DMS153 treated with DMSO at 0.1 percent for 48 hours (cell line): ENCODE data around the gene TTC29.

Source experiments
- DNase-seq: peaks from one replicate; lab custom pipeline; 2025; ENCODE audit not compliant: unreplicated experiment; lab: John Stamatoyannopoulos, UW

Gene TTC29, protein sequence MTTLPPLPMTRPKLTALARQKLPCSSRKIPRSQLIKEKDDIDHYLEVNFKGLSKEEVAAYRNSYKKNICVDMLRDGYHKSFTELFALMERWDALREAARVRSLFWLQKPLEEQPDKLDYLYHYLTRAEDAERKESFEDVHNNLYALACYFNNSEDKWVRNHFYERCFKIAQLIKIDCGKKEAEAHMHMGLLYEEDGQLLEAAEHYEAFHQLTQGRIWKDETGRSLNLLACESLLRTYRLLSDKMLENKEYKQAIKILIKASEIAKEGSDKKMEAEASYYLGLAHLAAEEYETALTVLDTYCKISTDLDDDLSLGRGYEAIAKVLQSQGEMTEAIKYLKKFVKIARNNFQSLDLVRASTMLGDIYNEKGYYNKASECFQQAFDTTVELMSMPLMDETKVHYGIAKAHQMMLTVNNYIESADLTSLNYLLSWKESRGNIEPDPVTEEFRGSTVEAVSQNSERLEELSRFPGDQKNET

DNA sequence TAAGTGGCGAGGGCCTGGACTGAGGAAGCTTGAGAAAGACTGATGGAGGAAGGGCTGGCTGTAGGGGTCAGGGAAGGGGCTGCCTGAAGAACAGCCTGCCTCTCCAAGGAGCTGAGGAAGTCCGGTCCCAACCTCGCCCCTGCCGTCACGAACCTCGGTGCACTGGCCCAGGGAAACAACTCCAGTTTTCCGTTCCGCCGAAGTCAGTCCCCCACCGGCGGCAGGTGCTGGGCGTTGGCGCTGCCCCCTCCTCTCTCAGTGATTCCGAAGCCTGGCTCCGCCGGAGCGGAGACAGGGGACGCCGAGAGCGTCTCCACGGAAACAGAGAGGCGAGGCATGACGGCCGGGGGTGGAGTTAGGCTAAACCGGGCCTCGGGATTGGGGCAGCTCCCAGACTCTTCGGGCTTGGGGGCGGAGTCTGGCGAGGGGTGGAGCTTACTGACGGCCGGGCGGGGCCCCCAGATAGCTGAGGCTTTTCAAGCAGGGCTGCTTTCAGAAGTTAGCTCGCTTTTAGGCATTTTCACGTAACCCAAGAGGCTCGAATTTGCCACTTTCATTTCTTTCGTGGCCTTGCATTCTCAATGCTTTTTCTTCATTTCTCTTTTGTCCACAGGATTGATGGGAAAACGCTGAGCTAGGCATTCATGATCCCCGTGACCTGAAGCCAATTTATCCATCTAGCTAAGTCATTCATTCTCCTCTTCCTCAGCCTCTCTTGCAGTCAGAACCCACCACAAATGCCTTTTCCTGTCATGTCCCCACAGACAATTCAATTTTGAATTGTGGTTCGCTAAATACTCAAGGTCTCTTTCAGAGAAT is at the start of gene TTC29:
TSS of gene TTC29 (minus strand) at position 309 of the 819 bp plus-strand sequence. CDS start 5,969 bp downstream, outside the sequence.
- DNase-seq = peak; percentile 61

DNA sequence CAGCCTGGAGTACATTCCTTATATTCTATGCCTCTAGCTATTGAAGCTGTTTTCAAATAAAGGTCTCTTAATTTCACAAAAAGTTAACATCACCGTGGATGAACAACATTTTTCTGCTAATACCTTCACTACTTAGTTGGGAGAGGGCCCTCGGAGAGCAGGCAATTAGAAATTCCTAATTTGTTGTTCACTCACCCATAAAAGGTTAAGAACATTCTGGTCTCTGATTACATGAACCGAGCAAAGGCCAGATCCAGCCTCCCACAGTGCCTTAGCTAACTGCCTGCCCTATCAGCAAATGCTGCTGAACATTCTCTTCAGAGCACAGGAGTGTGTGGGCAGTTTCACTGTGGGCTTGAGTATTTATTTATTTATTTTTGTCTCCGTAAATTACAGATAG is 36.0 kb upstream of the TTC29 start:
- DNase-seq = no peak

DNA sequence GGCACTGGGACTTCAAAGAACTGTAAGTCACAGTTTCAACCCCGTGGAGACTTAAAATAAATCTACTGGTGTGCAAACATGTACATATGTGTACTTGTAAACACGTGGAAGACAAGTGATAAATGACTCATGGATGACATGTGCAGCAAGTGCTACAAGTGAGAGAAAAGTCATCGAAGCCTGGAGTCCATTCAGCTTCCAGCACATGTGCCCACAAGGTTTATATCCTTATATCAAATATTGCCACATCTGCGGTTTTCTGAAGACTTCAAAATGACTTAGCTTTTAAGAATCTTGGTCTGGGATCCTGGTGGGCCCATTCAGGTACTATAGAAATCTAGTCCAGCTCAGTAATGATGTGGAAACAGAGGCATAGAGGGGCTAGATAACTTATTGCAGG is 33.0 kb upstream of the TTC29 start:
- no peak for DNase-seq

DNA sequence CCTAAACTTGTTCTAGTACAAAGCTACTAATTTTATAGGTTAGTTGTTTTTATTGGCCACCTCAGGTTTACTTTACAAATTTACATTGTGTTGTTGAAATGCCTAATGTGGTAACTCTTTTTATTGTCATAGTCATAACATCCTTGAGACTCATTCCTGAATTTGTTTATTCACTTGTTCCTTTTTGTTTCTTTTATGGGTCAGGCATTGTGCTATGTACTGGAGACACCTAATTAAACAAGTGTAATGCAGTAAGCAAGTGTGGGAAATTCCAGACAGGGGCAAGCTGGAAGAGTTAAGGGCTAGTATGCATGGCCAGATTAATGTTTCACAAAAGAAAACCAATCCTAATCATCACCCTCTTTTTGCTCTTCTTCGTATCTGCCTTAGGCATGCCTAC is 30.5 kb upstream of the TTC29 start:
- no peak for DNase-seq

DNA sequence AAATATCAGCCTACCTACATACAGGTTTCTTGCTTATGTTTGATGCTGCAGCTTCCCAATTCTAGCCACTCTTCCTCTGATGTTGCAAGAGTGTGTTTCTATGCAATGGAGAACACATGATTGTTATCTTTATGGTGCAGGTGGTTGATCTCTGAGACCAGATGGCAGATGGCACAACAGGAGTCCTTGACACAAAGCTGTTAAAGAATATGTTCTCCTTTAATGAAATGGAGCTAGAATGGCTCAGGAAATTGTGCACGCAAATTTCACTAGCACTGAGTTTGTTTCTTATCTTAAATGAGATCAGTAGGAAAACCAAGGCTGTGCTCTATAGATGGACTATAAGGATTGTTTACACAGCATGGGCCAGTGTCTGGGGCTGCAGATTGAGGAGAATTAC is 29.9 kb upstream of the TTC29 start:
- no peak for DNase-seq

DNA sequence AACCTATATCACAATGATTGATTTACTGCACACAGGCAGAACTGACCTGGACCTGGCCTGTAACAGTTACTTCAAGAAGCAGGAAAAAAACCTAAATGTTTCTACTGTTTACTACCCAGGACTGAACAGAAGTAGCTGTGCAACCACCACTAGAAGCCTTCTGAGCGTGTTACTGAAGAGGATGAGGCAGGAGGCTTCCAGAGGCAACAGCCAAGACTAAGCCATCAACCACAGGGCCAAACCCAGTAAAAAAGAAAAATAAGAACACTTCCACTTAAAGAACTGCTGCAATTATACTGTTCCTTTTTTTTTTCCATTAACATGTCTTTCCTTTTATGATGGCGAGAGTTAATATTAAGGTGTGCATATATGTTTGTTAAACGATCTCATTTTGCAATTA is 29.4 kb upstream of the TTC29 start:
- no peak for DNase-seq

DNA sequence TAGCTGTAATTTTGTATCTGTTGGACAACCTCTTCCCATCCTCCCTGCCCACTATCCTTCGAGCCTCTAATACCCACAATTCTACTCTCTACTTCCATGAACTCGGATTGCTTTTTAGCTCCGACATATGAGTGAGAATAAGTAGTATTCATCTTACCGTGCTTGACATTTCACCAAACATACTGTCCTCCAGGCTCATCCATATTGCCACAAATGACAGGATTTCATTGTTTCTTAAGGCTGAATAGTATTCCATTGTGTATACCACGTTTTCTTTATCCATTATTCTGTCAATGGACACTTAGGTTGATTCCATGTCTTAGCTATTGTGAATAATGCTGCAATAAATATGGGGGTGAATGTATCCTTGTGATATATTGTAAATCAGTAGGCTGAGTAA is 26.4 kb upstream of the TTC29 start:
- DNase-seq = no peak

DNA sequence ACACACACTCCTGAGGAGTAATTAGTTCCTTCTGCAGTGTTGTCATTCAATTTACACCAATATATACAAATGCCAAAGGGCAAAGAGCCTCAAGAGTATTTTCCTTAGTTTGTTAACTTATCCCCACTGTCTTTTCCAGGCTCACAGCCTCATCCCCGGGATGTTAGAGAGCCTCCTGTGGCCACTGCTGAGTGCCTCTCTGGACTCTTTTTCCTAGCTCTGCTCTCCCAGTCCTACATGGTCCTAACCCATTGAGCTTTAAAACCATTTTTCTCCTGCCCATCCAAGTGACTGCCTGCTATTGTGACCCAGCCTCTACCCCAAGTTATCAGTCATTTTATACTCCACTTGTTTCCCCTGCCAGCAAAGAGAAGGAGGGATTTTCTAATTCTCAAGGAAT is 23.5 kb upstream of the TTC29 start:
- DNase-seq = no peak

DNA sequence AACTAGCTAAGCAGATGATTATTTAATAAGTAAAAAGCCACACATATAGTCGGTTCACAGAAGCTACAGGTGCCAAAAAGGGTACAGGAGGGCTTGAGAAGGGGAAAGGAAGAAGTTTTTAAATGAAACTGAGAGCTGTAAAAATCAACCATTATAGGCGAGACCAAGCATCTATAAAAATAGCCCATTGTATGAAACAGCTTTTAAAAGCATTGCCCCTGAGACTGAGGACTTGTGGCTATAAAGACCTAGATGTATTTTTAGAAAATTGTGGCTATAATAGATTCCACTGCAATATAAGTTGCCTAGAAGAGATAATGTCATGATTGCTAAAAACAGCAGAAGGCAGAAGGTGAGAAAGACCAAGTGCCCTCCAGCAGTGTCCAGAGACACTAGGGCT is 15.0 kb upstream of the TTC29 start:
- DNase-seq = no peak

DNA sequence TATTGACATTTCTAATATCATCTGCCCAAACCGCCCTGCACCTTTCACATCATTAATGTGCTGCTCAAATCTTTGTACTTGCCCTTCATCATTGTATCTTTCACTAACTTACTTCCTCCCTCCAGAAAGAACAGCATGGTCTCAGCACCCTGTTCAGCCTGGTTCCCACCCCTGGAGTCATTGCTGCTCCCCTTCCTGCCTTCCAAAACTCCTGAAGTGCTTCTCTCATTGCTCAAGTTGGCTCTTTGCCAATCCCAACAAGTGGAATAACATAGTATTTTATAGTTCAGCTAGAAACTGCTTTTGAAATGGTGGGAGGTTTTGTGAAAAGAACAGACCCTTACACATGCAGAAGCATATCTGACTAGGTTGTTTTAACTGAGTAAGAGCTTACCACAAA is 14.0 kb upstream of the TTC29 start:
- DNase-seq = no peak

DNA sequence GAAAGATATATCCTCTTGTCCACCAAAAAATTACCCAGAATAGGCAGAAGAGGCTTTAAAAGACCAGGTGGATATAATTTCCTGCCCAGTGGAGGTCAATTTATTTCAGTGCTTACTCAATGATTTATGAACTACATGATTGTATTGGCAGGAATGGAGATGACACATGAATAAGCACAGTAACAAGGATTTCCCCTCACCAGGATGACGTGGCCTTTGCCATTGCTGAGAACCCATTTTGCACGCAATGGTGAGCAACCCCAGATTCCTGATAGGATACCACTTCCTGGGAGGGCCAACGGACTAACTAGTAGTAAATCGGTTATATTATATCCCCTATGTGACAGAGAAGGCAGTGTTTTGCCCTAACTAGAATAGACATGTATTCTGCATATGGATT is 11.6 kb upstream of the TTC29 start:
- no peak for DNase-seq

DNA sequence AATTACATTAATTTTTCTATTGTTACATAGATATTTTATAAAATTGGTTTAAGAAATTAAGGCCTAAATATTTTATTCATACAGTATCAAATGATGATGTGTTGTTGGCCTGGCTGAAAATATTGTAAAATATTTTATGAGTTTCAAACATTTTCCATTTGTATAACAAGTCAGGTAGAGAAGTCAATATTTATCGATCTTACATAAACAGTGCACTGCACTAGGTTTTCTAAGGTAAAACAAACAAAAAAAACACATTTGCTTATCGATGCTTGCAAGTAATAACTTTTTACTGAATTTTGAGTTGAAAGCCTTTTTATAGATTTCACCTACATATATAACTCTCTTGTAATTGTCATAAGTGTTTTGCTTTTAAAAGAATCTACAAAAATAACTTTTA is 7.2 kb upstream of the TTC29 start:
- no peak for DNase-seq

DNA sequence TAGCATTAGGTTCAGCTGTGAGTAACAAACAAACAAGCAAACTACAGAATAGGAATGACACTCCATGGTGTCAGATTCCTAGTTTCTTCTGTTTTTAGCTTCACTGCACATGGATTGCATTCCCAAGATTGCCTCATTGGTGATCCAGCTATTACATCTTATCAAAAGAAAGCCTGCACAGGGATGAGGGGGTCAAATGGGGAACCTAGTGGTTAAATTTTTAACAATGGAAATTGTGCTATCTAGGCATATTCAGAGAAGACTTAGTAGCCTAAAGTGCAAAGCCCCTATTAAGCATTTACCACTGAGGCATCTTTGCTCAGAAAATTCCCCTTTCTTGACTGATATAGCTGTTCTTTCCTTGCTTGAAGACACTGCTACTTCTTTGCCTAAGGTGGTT is 3.9 kb upstream of the TTC29 start:
- no peak for DNase-seq

DNA sequence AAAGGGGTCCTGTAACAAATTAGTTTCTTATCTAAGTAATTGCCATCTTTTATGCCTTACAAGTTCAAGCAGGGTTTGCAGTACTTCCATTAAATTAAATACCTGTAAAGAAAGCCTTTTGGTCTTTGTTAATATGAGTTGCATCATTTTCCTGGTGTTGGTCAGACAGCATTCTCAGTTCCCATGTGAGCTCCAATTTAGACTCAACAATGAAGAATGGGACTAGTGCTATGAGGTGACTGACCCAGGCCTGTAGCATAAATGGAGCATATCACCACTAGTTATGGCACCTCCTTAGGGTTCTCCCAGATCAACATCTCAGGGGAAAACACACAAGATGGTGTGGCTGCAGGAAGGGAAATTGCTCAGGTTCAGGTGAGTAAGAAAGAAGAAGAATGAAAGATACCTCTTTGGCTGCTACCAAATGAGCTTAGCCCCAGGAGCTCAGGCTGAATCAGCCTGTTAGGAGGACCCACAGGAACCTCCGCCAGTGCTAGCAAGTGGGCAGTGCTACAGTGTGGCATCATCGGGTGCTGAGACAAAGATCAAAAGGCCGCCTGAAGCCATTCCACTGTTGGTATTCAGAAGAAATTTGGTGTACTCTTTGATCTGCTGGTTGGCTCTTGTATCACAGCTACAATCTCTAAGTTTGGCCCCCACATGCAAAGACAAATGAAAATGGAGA is 1.8 kb downstream of the TTC29 start:
- DNase-seq = no peak

DNA sequence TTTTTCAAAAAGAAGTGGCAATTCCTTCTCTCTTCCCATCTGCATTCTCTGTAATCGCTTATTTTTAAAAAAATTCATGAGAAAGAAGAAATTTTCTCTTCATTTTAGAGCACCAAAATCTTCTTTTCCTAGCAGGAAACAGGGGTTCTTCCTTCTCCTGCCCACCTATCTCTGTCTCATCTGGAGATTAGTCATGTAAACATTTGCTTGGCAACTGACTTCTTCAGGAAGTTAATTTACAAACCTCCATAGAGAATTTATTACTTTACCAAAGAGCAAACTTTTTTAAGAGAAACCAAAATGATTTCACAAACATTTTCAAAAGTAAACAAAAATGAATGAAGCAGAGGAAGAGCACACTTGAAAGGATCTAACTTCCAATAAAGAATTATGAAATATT is 13.5 kb downstream of the TTC29 start:
- DNase-seq = no peak

DNA sequence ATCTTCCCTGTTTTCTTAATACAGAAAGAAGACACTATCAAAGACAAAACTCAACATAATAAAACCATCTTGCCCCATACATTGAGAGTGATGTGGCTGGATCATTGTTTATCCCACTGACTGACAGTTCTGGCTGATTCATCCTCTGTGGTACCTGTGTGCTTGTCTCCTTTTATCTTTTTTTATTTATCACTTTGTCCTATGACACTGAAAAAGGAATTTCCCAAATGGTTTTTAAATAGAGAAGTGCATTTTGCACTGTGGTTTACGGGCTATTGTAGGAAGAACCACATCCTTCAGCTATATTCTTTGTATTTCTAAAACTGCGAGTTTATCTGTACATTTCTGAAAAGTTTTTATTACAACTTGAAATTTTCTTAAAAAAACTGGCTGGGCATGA is 15.0 kb downstream of the TTC29 start:
- DNase-seq = no peak

DNA sequence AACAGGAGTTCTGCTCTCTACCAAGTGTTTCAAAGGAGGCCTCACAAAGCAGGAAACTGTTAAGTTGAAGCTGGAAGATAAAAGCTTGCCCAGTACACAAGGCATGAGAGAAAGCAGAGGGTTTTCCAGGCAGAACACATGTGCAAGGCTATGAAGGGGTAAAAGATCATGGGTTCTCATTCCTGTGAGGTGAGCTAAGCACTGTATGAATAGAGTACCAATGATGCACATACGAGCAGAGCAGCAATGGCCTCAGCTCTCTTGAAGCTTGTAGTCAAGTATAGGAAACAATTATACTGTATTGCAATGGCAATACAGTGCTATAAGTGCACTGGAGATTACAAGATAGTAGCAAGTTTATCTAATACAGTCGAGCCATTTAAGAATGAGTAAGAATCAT is 18.0 kb downstream of the TTC29 start:
- no peak for DNase-seq

DNA sequence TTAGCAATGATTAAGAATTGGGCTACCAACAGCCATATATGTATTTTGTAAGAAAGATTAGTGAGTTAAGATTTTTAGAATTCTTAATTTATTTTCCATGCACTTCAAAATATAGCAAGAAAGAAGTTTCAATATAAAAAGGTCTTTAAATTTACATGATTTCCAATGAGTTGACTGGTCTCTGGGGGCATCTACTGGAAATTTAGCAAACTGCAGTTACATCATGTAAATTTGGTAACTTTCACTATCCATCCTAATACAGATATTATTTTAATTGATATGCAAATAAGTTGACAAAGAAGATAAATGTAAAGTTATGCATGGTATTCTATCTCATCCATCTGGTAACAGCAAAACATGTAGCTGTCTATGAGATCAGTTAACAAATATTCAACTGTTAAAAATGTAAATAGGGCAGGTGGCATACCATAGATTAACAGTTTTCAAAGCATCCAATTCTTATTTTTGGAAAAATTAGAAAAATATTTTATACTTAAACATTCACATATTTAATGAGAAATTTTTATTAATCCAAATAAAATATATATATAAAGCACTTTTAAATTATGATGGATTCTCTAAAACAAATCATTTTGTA is 29.1 kb downstream of the TTC29 start:
- DNase-seq = no peak

DNA sequence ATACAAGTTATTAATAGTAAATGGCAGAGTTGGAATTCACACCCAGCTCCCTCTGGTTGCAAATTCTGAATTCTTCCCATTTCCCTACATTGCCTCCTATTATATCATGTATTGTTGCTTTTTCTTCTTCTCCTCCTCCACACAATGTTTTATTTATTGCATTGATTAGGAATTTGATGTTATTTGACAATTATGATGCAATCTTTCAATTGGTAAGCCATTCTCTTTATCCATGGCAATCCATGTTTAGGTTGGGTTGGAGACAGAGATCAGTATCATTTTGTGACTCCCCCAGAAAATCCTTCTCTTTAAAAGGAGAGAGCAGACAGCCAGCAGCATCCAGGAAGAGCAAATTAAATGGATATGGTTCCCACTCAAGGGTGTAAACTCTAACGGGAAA is 30.5 kb downstream of the TTC29 start:
- no peak for DNase-seq

DNA sequence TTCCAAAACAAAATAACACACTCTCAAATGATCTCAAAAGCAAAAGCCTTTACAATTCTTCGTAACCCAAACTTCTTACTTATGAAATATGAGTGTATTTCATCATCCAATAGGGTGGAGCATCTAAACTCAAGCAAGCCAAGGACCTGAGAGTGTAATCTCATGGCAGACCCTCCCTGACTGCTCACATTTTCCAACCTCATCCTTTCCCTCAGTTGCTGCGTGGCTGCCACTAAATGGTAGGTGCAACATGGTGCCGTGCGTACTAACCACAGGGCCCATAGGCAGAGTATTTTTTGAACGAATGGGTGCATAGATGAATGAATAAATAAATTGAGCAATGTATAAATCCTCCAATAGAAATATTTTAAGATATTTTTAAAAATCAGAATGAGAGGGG is 45.4 kb downstream of the TTC29 start:
- no peak for DNase-seq

DNA sequence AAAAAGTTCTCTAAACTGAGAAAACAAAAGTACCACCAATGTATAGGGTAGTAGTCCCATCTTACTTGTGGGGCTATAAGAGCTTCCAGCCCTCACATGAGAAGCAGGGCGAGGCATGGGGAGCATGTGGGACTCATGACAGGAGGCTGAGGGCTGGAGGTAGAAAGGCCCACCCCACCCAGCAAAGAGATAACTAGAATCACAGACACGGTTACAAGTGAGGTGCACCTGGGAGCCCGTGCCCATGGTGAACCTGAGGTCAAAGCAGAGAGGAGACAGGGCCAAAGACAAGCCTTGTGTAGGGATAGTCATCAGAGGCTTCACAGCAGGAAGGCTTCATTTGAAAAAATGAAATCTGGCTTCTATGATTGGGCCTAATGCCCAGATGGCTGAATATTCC is 55.4 kb downstream of the TTC29 start:
- DNase-seq = no peak
